H9 (cell line): ENCODE results near the gene NFKB1. TPM values are rescaled to one million over a fixed set of nuclear protein-coding genes. Genes with fewer than 3 reads are reported as not detected.
A peak's percentile ranks its signal among the peaks of the same experiment; 100 is the strongest.

Experiments
- DNase-seq: peaks from one replicate; pipeline ENCODE4 v3.0.0-alpha.2; 2017
- H2AFZ ChIP-seq: one replicate; pipeline ENCODE4 v1.6.1; 2013; ENCODE audit warnings: mild to moderate bottlenecking, low read length, control low read depth, moderate library complexity
- H2AK5ac ChIP-seq: 2 replicates; pipeline ENCODE4 v1.6.1; 2013; ENCODE audit warnings: low read length, control low read depth, mixed read lengths; ENCODE audit not compliant: insufficient read length
- H2BK120ac ChIP-seq: one replicate; pipeline ENCODE4 v1.6.1; 2013; ENCODE audit warnings: low read depth, mild to moderate bottlenecking, low read length, control low read depth, inconsistent platforms; ENCODE audit not compliant: poor library complexity, severe bottlenecking
- H2BK12ac ChIP-seq: 2 replicates; pipeline ENCODE4 v1.6.1; 2013; ENCODE audit warnings: low read length, control low read depth, mixed read lengths, low read depth; ENCODE audit not compliant: insufficient read length
- H2BK15ac ChIP-seq: 2 replicates; pipeline ENCODE4 v1.6.1; 2013; ENCODE audit warnings: low read depth, low read length, control low read depth
- H2BK20ac ChIP-seq: one replicate; pipeline ENCODE4 v1.6.1; 2013; ENCODE audit warnings: low read depth, mild to moderate bottlenecking, low read length, control low read depth, inconsistent platforms; ENCODE audit not compliant: poor library complexity, severe bottlenecking
- H2BK5ac ChIP-seq: 2 replicates; pipeline ENCODE4 v1.6.1; 2013; ENCODE audit warnings: low read length, control low read depth, mixed read lengths; ENCODE audit not compliant: insufficient read length
- H3K14ac ChIP-seq: 2 replicates; pipeline ENCODE4 v1.6.1; 2013; ENCODE audit warnings: low read length, control low read depth; ENCODE audit not compliant: insufficient read depth
- H3K18ac ChIP-seq: 2 replicates; pipeline ENCODE4 v1.6.1; 2013; ENCODE audit warnings: low read depth, mild to moderate bottlenecking, mixed read lengths, low read length, control low read depth; ENCODE audit not compliant: insufficient read length
- H3K23ac ChIP-seq: 2 replicates; pipeline ENCODE4 v1.6.1; 2013; ENCODE audit warnings: low read length, control low read depth, mixed read lengths, low read depth; ENCODE audit not compliant: insufficient read length
- H3K23me2 ChIP-seq: 2 replicates; pipeline ENCODE4 v1.6.1; 2013; ENCODE audit warnings: low read depth, mild to moderate bottlenecking, mixed read lengths, low read length, control low read depth; ENCODE audit not compliant: insufficient read length, poor library complexity, severe bottlenecking
- H3K27ac ChIP-seq: 2 replicates; pipeline ENCODE4 v1.5.1; 2013; ENCODE audit warnings: low read length, control low read depth, mixed read lengths, low read depth; ENCODE audit not compliant: insufficient read length
- H3K27me3 ChIP-seq: 2 replicates; pipeline ENCODE4 v1.6.1; 2013; ENCODE audit warnings: low read length, control low read depth, inconsistent platforms; ENCODE audit not compliant: insufficient read depth
- H3K4ac ChIP-seq: 2 replicates; pipeline ENCODE4 v1.6.1; 2013; ENCODE audit warnings: low read depth, mild to moderate bottlenecking, control low read depth, inconsistent platforms, low read length, moderate library complexity
- H3K4me1 ChIP-seq: 2 replicates; pipeline ENCODE4 v1.6.1; 2013; ENCODE audit warnings: low read length, control low read depth, inconsistent platforms; ENCODE audit not compliant: insufficient read depth
- H3K4me2 ChIP-seq: 2 replicates; pipeline ENCODE4 v1.6.1; 2013; ENCODE audit warnings: low read length, control low read depth, mixed read lengths; ENCODE audit not compliant: insufficient read length, insufficient read depth
- H3K56ac ChIP-seq: 2 replicates; pipeline ENCODE4 v1.6.1; 2013; ENCODE audit warnings: low read depth, mild to moderate bottlenecking, mixed read lengths, low read length, control low read depth; ENCODE audit not compliant: insufficient read length
- H3K79me1 ChIP-seq: 2 replicates; pipeline ENCODE4 v1.6.1; 2013; ENCODE audit warnings: low read depth, mild to moderate bottlenecking, moderate library complexity, low read length, control low read depth, inconsistent platforms; ENCODE audit not compliant: insufficient read depth, poor library complexity, severe bottlenecking
- H3K79me2 ChIP-seq: 2 replicates; pipeline ENCODE4 v1.6.1; 2013; ENCODE audit warnings: low read length, control low read depth, inconsistent platforms; ENCODE audit not compliant: insufficient read depth
- H3K9ac ChIP-seq: 2 replicates; pipeline ENCODE4 v1.6.1; 2013; ENCODE audit warnings: low read length, control low read depth, mixed read lengths; ENCODE audit not compliant: insufficient read length; ENCODE audit errors: extremely low read depth
- H3K9me3 ChIP-seq: one replicate; pipeline ENCODE4 v1.6.1; 2013; ENCODE audit warnings: low read depth, low read length, inconsistent platforms; ENCODE audit not compliant: control insufficient read depth
- H3T11ph ChIP-seq: one replicate; pipeline ENCODE4 v1.6.1; 2013; ENCODE audit warnings: mild to moderate bottlenecking, low read length, control low read depth, inconsistent platforms
- H4K20me1 ChIP-seq: one replicate; pipeline ENCODE4 v1.6.1; 2013; ENCODE audit not compliant: control insufficient read depth, insufficient read length, insufficient read depth
- H4K5ac ChIP-seq: 2 replicates; pipeline ENCODE4 v1.6.1; 2013; ENCODE audit warnings: low read depth, mild to moderate bottlenecking, mixed read lengths, low read length, control low read depth; ENCODE audit not compliant: insufficient read length
- H4K8ac ChIP-seq: replicated peaks from 2 replicates; pipeline ENCODE4 v1.6.1; 2013; ENCODE audit warnings: low read length, control low read depth, mixed read lengths, low read depth; ENCODE audit not compliant: insufficient read length
- H4K91ac ChIP-seq: 2 replicates; pipeline ENCODE4 v1.6.1; 2013; ENCODE audit warnings: low read depth, mild to moderate bottlenecking, moderate library complexity, mixed read lengths, low read length, control low read depth; ENCODE audit not compliant: insufficient read length
- H3K27ac Mint-ChIP-seq, 3 experiments: 2 replicates in 2 of 3; 3 replicates in 1 of 3; pipeline ENCODE4 v1.8.0; 2020 to 2021; ENCODE audit warnings: mixed read lengths in 3 of 3, mild to moderate bottlenecking in 1 of 3, moderate library complexity in 1 of 3
- H3K27me3 Mint-ChIP-seq: 2 replicates; pipeline ENCODE4 v1.8.0; 2021; ENCODE audit warnings: low read depth, mild to moderate bottlenecking, moderate library complexity, mixed read lengths
- H3K36me3 Mint-ChIP-seq, 3 experiments: 2 replicates in 2 of 3; 3 replicates in 1 of 3; pipeline ENCODE4 v1.8.0; 2020 to 2021; ENCODE audit warnings: low read depth in 3 of 3, mixed read lengths in 3 of 3; ENCODE audit not compliant: insufficient read depth in 1 of 3
- H3K4me1 Mint-ChIP-seq, 2 experiments: 2 replicates each; pipeline ENCODE4 v1.8.0; 2020; ENCODE audit warnings: mixed read lengths in 2 of 2
- H3K4me3 Mint-ChIP-seq, 2 experiments: 2 replicates in 1 of 2; 3 replicates in 1 of 2; pipeline ENCODE4 v1.8.0; 2020 to 2021; ENCODE audit warnings: mild to moderate bottlenecking in 2 of 2, mixed read lengths in 2 of 2, moderate library complexity in 1 of 2
- H3K9me3 Mint-ChIP-seq, 2 experiments: 2 replicates in 1 of 2; 3 replicates in 1 of 2; pipeline ENCODE4 v1.8.0; 2020; ENCODE audit warnings: mild to moderate bottlenecking in 2 of 2, mixed read lengths in 2 of 2, moderate library complexity in 1 of 2
- WGBS: extraction: QIAGEN DNeasy Blood & Tissue Kit; methylation state at CpG from one replicate; pipeline ENCODE4 v1.1.7; 2013; ENCODE audit warnings: missing lambda C conversion rate, low lambda C conversion rate, mixed read lengths; ENCODE audit not compliant: insufficient read length; ENCODE audit errors: extremely low coverage; 5-methylcytosine and 5-hydroxymethylcytosine counted together
- total RNA-seq: library from RNA; stranded (reverse); gene quantifications from 2 replicates; pipeline ENCODE4 v1.2.1, GENCODE V29; 2021
- TF ChIP-seq, protein P1 (sequence below): fragments of 200-600 bp; sonication (generic); conservative IDR thresholded peaks from 3 replicates; pipeline ENCODE4 v1.8.0; 2021; ENCODE audit warnings: antibody characterized with exemption, mild to moderate bottlenecking

NFKB1 gene
- total RNA-seq, 1 experiment from 2014 or later: 5.7 TPM

DNA sequence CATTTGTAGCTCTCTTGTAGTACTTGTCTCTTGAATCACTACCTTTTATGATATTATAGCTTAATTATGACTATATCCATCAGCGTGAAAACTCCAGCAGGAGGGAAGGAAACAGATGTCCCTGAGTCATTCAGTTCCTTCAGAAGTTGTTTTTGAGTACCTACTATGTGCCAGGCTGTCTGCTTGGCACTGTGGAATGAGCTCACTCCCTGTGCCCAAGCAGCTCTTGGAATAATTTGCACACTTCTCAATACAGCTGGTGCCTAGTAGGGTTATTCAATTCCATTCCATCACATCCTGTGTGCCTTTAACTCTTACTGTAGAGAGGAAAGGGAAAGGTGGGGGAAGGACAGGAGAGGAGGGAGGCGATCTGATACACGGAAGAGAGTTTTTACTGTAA, 77.1 kb downstream of the NFKB1 start:
- no peak overlapping the region for H4K91ac ChIP-seq
- no peak overlapping the region for H2BK120ac ChIP-seq
- H3K79me2 ChIP-seq: no peaks in the 10 kb centered on the region; the same call in 1 of the 2 replicates
- peaks cover 3% of the 10 kb centered on the region; the same call in 1 of the 2 replicates for H3K4me1 ChIP-seq
- no peak overlapping the region for H3K56ac ChIP-seq
- no peaks in the 10 kb centered on the region for H3K27me3 ChIP-seq
- Mint-ChIP-seq H3K4me1 (peaks cover 10 to 19% of the 10 kb centered on the region in 2 experiments), H3K36me3 (no peaks in the 10 kb centered on the region), H3K27ac (no peak overlapping the region), H3K27me3 (no peaks in the 10 kb centered on the region), H3K4me3 (no peak overlapping the region), H3K9me3 (no peaks in the 10 kb centered on the region)
- no peak overlapping the region for H3T11ph ChIP-seq
- no peak overlapping the region for H3K18ac ChIP-seq
- DNase-seq: no peak
- no peaks in the 10 kb centered on the region for H3K9me3 ChIP-seq
- H2BK15ac ChIP-seq: no peak overlapping the region
- no peak overlapping the region for H3K23ac ChIP-seq
- no peaks in the 10 kb centered on the region for H4K20me1 ChIP-seq
- no peak overlapping the region for H3K14ac ChIP-seq
- no peak overlapping the region for H3K27ac ChIP-seq
- no peak overlapping the region for H4K5ac ChIP-seq
- no peak overlapping the region for H2AK5ac ChIP-seq
- no peaks in the 10 kb centered on the region for H3K23me2 ChIP-seq
- no CpG with 5 or more reads among the region's 3 CpGs for WGBS
- H4K8ac ChIP-seq: no peak overlapping the region
- TF ChIP-seq, protein P1, sequence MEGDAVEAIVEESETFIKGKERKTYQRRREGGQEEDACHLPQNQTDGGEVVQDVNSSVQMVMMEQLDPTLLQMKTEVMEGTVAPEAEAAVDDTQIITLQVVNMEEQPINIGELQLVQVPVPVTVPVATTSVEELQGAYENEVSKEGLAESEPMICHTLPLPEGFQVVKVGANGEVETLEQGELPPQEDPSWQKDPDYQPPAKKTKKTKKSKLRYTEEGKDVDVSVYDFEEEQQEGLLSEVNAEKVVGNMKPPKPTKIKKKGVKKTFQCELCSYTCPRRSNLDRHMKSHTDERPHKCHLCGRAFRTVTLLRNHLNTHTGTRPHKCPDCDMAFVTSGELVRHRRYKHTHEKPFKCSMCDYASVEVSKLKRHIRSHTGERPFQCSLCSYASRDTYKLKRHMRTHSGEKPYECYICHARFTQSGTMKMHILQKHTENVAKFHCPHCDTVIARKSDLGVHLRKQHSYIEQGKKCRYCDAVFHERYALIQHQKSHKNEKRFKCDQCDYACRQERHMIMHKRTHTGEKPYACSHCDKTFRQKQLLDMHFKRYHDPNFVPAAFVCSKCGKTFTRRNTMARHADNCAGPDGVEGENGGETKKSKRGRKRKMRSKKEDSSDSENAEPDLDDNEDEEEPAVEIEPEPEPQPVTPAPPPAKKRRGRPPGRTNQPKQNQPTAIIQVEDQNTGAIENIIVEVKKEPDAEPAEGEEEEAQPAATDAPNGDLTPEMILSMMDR: no peak
- no peak overlapping the region for H3K4ac ChIP-seq
- H3K4me2 ChIP-seq: peak overlapping the region; percentile 13
- no peak overlapping the region for H2BK20ac ChIP-seq
- H3K79me1 ChIP-seq: no peaks in the 10 kb centered on the region
- H3K9ac ChIP-seq: no peak overlapping the region
- no peak overlapping the region for H2AFZ ChIP-seq
- no peak overlapping the region for H2BK12ac ChIP-seq
- H2BK5ac ChIP-seq: no peak overlapping the region
